ENCODE measurements around the gene RGMA. TPM values are rescaled to one million over a fixed set of nuclear protein-coding genes. Genes with fewer than 3 reads are reported as not detected.

The RGMA gene
- total and polyA plus RNA-seq, 2 experiments from 2014 or later = 34.2 to 36.5 TPM

DNA sequence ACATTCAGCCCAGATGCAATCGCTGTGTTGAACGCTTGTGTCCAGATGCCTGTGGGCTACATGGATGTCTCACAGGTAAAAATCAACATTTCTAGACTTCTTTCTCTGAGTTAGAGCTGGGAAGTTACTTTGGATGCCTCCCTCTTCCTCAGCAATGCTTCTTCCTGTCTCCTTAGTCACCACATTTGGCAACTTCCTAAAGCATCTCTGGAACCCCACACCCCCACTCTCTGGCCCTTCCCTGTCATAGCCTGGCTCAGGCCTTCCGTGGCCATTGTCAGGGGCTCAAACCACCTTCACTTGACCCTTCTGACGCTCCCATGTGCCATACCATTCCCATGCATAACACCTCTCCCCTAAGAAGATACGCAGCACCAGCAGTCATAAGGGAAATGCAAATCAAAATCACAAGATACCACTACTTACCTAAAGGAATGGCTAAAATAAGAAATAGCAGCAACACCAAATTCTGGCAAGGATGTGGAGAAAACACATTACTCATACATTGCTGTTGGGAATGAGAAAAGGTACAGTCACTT, 21.6 kb upstream of the RGMA start:
- no peaks in the 10 kb centered on the region for H3K9me2 ChIP-seq (ENCODE audit: insufficient read depth)
- no peaks in the 10 kb centered on the region for H3K79me2 ChIP-seq (replicated peaks; ENCODE audit: insufficient read depth)
- peaks cover 27% of the 10 kb centered on the region for H3K27me3 ChIP-seq (ENCODE audit: insufficient read depth)
- H3K27ac ChIP-seq (ENCODE audit: low read depth) = no peak overlapping the region
- Mint-ChIP-seq H3K9me3 (no peaks in the 10 kb centered on the region; the same call in 2 of the 3 replicates), H3K36me3 (ENCODE audit: low read depth) (no peaks in the 10 kb centered on the region), H3K27me3 (ENCODE audit: insufficient read depth, low read depth, poor library complexity) (peaks cover 6% of the 10 kb centered on the region), H3K27ac (no peak overlapping the region), H3K4me1 (peaks cover 21% of the 10 kb centered on the region), H3K4me3 (no peak overlapping the region)
- peaks cover 23% of the 10 kb centered on the region for H3K4me1 ChIP-seq (ENCODE audit: insufficient read depth)
- DNase-seq (ENCODE audit: low spot score) (no peak), ATAC-seq (no peak)
- H3K4me3 ChIP-seq = no peak overlapping the region
- no peak for TF ChIP-seq EZH2 (IDR thresholded peaks at IDR 0.05; ENCODE audit: low read depth, unreplicated experiment)
- TF ChIP-seq, protein P1, sequence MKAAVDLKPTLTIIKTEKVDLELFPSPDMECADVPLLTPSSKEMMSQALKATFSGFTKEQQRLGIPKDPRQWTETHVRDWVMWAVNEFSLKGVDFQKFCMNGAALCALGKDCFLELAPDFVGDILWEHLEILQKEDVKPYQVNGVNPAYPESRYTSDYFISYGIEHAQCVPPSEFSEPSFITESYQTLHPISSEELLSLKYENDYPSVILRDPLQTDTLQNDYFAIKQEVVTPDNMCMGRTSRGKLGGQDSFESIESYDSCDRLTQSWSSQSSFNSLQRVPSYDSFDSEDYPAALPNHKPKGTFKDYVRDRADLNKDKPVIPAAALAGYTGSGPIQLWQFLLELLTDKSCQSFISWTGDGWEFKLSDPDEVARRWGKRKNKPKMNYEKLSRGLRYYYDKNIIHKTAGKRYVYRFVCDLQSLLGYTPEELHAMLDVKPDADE (IDR thresholded peaks at IDR 0.05) = no peak
- no peaks in the 10 kb centered on the region for H3K36me3 ChIP-seq (ENCODE audit: insufficient read depth)
- H3K4me2 ChIP-seq = peak overlapping the region; percentile 76; the same call in 1 of the 2 replicates
- H4K20me1 ChIP-seq (replicated peaks; ENCODE audit: insufficient read depth) = no peaks in the 10 kb centered on the region
- no peak overlapping the region for H2AFZ ChIP-seq
- H3F3A ChIP-seq (replicated peaks; ENCODE audit: low read depth) = 0 out of 2 replicates have a peak, but pooled peaks cover 4% of the 10 kb centered on the region

DNA sequence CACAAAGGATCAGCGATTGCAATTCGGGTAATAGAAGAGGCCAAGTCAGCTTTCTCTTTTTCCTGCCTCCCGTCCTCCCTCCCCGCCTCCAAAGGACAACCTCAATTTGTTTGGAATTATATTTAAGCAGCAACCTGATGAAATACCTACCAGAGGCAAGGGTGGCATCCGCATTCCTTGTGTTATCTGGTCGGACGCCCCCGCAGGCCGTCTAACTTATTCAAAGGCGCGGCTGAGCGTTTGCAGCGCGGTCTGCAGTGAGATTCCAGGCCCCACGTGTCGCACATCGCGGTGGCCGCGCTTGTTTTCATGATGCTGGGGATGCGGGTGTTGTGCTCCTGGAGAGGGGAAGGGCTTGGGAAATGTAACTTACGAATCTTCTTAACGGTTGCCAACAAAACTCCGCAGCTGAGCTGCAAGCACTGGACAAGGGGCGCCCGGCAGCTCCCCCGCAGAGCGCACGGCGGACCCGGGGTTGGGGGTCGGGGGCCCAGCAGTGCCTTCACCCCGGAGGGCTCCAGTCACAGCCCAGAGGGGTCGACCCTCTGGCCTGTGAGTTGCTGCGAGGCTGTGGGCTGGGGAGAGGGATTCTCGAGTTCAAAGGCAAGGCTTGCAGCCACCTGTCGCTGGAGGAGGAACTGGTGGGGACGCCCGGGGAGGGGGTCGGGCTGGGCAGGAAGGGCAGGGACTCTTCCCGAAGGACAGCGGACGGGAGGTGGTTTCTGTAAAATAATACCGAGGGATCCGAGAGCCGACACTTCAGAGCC, 20.5 kb upstream of the RGMA start:
- no peaks in the 10 kb centered on the region for H3K9me2 ChIP-seq (ENCODE audit: insufficient read depth)
- no peaks in the 10 kb centered on the region; the same call in 2 of the 3 replicates for H3K9me3 Mint-ChIP-seq
- peak overlapping the region; percentile 39; the same call in 2 of the 3 replicates for H3K4me3 Mint-ChIP-seq
- peaks cover 8% of the 10 kb centered on the region for H3K27me3 Mint-ChIP-seq (ENCODE audit: insufficient read depth, low read depth, poor library complexity)
- peak overlapping the region; percentile 61 for H3K4me3 ChIP-seq
- H3K27ac ChIP-seq (ENCODE audit: low read depth) = no peak overlapping the region
- H3K79me2 ChIP-seq (replicated peaks; ENCODE audit: insufficient read depth) = no peaks in the 10 kb centered on the region
- H3F3A ChIP-seq (replicated peaks; ENCODE audit: low read depth) = 0 out of 2 replicates have a peak, but pooled peaks cover 4% of the 10 kb centered on the region
- DNase-seq (ENCODE audit: low spot score) (peak; percentile 89), ATAC-seq (peak; percentile 72)
- peaks cover 31% of the 10 kb centered on the region for H3K4me1 Mint-ChIP-seq
- H3K4me1 ChIP-seq (ENCODE audit: insufficient read depth) = peaks cover 33% of the 10 kb centered on the region
- no peaks in the 10 kb centered on the region for H4K20me1 ChIP-seq (replicated peaks; ENCODE audit: insufficient read depth)
- H2AFZ ChIP-seq = peak overlapping the region; percentile 98
- peaks cover 27% of the 10 kb centered on the region for H3K27me3 ChIP-seq (ENCODE audit: insufficient read depth)
- no peaks in the 10 kb centered on the region for H3K36me3 ChIP-seq (ENCODE audit: insufficient read depth)
- H3K27ac Mint-ChIP-seq = no peak overlapping the region
- peak overlapping the region; percentile 76 for H3K4me2 ChIP-seq
- H3K36me3 Mint-ChIP-seq (ENCODE audit: low read depth) = no peaks in the 10 kb centered on the region
- TF ChIP-seq EZH2 (IDR thresholded peaks at IDR 0.05; ENCODE audit: low read depth, unreplicated experiment) = no peak
- TF ChIP-seq, protein P1 (IDR thresholded peaks at IDR 0.05) = no peak
- TF ChIP-seq, protein P2, sequence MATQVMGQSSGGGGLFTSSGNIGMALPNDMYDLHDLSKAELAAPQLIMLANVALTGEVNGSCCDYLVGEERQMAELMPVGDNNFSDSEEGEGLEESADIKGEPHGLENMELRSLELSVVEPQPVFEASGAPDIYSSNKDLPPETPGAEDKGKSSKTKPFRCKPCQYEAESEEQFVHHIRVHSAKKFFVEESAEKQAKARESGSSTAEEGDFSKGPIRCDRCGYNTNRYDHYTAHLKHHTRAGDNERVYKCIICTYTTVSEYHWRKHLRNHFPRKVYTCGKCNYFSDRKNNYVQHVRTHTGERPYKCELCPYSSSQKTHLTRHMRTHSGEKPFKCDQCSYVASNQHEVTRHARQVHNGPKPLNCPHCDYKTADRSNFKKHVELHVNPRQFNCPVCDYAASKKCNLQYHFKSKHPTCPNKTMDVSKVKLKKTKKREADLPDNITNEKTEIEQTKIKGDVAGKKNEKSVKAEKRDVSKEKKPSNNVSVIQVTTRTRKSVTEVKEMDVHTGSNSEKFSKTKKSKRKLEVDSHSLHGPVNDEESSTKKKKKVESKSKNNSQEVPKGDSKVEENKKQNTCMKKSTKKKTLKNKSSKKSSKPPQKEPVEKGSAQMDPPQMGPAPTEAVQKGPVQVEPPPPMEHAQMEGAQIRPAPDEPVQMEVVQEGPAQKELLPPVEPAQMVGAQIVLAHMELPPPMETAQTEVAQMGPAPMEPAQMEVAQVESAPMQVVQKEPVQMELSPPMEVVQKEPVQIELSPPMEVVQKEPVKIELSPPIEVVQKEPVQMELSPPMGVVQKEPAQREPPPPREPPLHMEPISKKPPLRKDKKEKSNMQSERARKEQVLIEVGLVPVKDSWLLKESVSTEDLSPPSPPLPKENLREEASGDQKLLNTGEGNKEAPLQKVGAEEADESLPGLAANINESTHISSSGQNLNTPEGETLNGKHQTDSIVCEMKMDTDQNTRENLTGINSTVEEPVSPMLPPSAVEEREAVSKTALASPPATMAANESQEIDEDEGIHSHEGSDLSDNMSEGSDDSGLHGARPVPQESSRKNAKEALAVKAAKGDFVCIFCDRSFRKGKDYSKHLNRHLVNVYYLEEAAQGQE (IDR thresholded peaks at IDR 0.05; ENCODE audit: unreplicated experiment) = no peak
- TF ChIP-seq, protein P3, sequence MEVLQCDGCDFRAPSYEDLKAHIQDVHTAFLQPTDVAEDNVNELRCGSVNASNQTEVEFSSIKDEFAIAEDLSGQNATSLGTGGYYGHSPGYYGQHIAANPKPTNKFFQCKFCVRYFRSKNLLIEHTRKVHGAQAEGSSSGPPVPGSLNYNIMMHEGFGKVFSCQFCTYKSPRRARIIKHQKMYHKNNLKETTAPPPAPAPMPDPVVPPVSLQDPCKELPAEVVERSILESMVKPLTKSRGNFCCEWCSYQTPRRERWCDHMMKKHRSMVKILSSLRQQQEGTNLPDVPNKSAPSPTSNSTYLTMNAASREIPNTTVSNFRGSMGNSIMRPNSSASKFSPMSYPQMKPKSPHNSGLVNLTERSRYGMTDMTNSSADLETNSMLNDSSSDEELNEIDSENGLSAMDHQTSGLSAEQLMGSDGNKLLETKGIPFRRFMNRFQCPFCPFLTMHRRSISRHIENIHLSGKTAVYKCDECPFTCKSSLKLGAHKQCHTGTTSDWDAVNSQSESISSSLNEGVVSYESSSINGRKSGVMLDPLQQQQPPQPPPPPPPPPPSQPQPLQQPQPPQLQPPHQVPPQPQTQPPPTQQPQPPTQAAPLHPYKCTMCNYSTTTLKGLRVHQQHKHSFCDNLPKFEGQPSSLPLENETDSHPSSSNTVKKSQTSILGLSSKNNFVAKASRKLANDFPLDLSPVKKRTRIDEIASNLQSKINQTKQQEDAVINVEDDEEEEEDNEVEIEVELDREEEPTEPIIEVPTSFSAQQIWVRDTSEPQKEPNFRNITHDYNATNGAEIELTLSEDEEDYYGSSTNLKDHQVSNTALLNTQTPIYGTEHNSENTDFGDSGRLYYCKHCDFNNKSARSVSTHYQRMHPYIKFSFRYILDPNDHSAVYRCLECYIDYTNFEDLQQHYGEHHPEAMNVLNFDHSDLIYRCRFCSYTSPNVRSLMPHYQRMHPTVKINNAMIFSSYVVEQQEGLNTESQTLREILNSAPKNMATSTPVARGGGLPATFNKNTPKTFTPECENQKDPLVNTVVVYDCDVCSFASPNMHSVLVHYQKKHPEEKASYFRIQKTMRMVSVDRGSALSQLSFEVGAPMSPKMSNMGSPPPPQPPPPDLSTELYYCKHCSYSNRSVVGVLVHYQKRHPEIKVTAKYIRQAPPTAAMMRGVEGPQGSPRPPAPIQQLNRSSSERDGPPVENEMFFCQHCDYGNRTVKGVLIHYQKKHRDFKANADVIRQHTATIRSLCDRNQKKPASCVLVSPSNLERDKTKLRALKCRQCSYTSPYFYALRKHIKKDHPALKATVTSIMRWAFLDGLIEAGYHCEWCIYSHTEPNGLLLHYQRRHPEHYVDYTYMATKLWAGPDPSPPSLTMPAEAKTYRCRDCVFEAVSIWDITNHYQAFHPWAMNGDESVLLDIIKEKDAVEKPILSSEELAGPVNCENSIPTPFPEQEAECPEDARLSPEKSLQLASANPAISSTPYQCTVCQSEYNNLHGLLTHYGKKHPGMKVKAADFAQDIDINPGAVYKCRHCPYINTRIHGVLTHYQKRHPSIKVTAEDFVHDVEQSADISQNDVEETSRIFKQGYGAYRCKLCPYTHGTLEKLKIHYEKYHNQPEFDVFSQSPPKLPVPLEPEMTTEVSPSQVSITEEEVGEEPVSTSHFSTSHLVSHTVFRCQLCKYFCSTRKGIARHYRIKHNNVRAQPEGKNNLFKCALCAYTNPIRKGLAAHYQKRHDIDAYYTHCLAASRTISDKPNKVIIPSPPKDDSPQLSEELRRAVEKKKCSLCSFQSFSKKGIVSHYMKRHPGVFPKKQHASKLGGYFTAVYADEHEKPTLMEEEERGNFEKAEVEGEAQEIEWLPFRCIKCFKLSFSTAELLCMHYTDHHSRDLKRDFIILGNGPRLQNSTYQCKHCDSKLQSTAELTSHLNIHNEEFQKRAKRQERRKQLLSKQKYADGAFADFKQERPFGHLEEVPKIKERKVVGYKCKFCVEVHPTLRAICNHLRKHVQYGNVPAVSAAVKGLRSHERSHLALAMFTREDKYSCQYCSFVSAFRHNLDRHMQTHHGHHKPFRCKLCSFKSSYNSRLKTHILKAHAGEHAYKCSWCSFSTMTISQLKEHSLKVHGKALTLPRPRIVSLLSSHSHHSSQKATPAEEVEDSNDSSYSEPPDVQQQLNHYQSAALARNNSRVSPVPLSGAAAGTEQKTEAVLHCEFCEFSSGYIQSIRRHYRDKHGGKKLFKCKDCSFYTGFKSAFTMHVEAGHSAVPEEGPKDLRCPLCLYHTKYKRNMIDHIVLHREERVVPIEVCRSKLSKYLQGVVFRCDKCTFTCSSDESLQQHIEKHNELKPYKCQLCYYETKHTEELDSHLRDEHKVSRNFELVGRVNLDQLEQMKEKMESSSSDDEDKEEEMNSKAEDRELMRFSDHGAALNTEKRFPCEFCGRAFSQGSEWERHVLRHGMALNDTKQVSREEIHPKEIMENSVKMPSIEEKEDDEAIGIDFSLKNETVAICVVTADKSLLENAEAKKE (CRISPR knock-in tag; IDR thresholded peaks at IDR 0.05) = no peak
- no peak for TF ChIP-seq ZNF331 (CRISPR knock-in tag; IDR thresholded peaks at IDR 0.05; ENCODE audit: low read depth)
- TF ChIP-seq ZNF114 (CRISPR knock-in tag; IDR thresholded peaks at IDR 0.05) = no peak
- TF ChIP-seq POLR2AphosphoS5 (IDR thresholded peaks at IDR 0.05; ENCODE audit: low read depth) = no peak

Data from GM23338 (cell line).